Astrocyte (in vitro differentiated cells and primary cell): Measurements from ENCODE around the gene AHDC1.

ENCODE experiments used
- EZH2 ChIP-seq: IDR thresholded peaks from 2 replicates; pipeline ENCODE4 v1.6.1; 2012; ENCODE audit warnings: mild to moderate bottlenecking, low read length, inconsistent platforms; ENCODE audit not compliant: insufficient read depth
- TF ChIP-seq, protein P1 (sequence below): IDR thresholded peaks from 2 replicates; pipeline ENCODE4 v1.5.1; 2011; ENCODE audit warnings: low read depth, mild to moderate bottlenecking, inconsistent platforms, low read length, moderate library complexity; ENCODE audit not compliant: insufficient read depth

DNA sequence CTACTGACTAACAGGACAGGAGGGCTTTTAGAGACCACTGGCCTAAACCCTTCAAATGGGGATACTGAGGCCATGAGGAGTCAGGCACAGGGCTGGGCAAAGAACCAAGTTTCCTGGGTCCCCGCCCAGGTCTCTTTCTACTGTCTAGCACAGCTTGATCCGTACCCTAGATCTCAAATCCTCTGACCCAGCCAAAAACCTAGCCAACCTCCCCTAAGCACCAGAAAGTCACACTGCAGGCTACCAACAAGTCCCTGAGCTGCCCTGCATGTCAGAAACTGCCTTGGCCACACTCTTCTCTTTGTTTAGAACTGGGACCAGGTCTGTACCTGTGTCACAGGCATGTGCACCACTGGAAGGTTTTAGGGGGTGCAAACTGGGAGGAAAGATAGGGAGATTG is 33.6 kb downstream of the AHDC1 start:
- TF ChIP-seq, protein P1, sequence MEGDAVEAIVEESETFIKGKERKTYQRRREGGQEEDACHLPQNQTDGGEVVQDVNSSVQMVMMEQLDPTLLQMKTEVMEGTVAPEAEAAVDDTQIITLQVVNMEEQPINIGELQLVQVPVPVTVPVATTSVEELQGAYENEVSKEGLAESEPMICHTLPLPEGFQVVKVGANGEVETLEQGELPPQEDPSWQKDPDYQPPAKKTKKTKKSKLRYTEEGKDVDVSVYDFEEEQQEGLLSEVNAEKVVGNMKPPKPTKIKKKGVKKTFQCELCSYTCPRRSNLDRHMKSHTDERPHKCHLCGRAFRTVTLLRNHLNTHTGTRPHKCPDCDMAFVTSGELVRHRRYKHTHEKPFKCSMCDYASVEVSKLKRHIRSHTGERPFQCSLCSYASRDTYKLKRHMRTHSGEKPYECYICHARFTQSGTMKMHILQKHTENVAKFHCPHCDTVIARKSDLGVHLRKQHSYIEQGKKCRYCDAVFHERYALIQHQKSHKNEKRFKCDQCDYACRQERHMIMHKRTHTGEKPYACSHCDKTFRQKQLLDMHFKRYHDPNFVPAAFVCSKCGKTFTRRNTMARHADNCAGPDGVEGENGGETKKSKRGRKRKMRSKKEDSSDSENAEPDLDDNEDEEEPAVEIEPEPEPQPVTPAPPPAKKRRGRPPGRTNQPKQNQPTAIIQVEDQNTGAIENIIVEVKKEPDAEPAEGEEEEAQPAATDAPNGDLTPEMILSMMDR: no peak
- TF ChIP-seq EZH2: no peak
